Spleen (tissue), 11 donors: ENCODE measurements around the gene TINAG. TPM values are rescaled to one million over a fixed set of nuclear protein-coding genes. Genes with fewer than 3 reads are reported as not detected.

ENCODE experiments used
- DNase-seq: peaks from one replicate; pipeline ENCODE4 v3.0.0-alpha.2; 2020
- H3K27ac ChIP-seq, 8 donors: fragments of 200-600 bp; sonication (generic) in 7 of 8; 1 replicate in 4 of 8; 2 replicates in 4 of 8; pipeline versions ENCODE4 v1.5.0 to v1.8.0; 2016 to 2021; ENCODE audit warnings: inconsistent platforms in 4 of 8, mild to moderate bottlenecking in 4 of 8, moderate library complexity in 1 of 8
- H3K27me3 ChIP-seq, 7 donors: fragments of 200-600 bp; sonication (generic) in 6 of 7; replicated peaks in 1 of 7; 1 replicate in 4 of 7; 2 replicates in 3 of 7; pipeline versions ENCODE4 v1.5.0 to v1.8.0; 2016 to 2021; ENCODE audit warnings: inconsistent platforms in 3 of 7, mild to moderate bottlenecking in 1 of 7
- H3K36me3 ChIP-seq, 6 donors: fragments of 200-600 bp; sonication (generic) in 5 of 6; 1 replicate in 4 of 6; 2 replicates in 2 of 6; pipeline versions ENCODE4 v1.5.0 to v1.8.0; 2016 to 2021; ENCODE audit warnings: inconsistent platforms in 2 of 6
- H3K4me1 ChIP-seq, 6 donors: fragments of 200-600 bp; sonication (generic) in 5 of 6; 1 replicate in 3 of 6; 2 replicates in 3 of 6; pipeline versions ENCODE4 v1.5.0 to v1.8.0; 2016 to 2021; ENCODE audit warnings: inconsistent platforms in 3 of 6
- H3K4me3 ChIP-seq, 8 donors: fragments of 200-600 bp; sonication (generic) in 7 of 8; 1 replicate in 4 of 8; 2 replicates in 4 of 8; pipeline versions ENCODE4 v1.5.0 to v1.8.0; 2016 to 2021; ENCODE audit warnings: inconsistent platforms in 4 of 8, mild to moderate bottlenecking in 4 of 8, moderate library complexity in 2 of 8
- H3K9me3 ChIP-seq, 8 donors: fragments of 200-600 bp; sonication (generic) in 7 of 8; 1 replicate in 4 of 8; 2 replicates in 4 of 8; pipeline versions ENCODE4 v1.5.0 to v1.8.0; 2016 to 2021; ENCODE audit warnings: inconsistent platforms in 4 of 8
- CTCF ChIP-seq, 11 experiments: fragments of 200-600 bp in 7 of 11; fragments of 450-650 bp in 4 of 11; sonication (generic) in 4 of 11; IDR thresholded peaks in 8 of 11; conservative IDR thresholded peaks in 3 of 11; 1 replicate in 7 of 11; 2 replicates in 4 of 11; pipeline versions ENCODE4 v1.4.0 to v1.8.0; 2016 to 2021; ENCODE audit warnings: antibody characterized with exemption in 11 of 11, inconsistent platforms in 4 of 11, mild to moderate bottlenecking in 1 of 11
- POLR2A ChIP-seq, 3 donors: fragments of 450-650 bp; IDR thresholded peaks; one replicate each; pipeline ENCODE4 v1.5.1; 2017; ENCODE audit warnings: antibody characterized with exemption in 3 of 3, mild to moderate bottlenecking in 1 of 3
- POLR2AphosphoS5 ChIP-seq, 3 donors: sonication (generic); formaldehyde crosslinking; IDR thresholded peaks; one replicate each; pipeline ENCODE4 v1.5.1; 2017; ENCODE audit warnings: antibody characterized with exemption in 3 of 3
- WGBS, 5 donors: extraction: QIAGEN DNeasy Blood & Tissue Kit in 3 of 5; methylation state at CpG; one replicate each; pipeline versions ENCODE4 v1.1.5 to v1.1.7; 2013 to 2018; 5-methylcytosine and 5-hydroxymethylcytosine counted together
- intact Hi-C: fragments of 100-400 bp; cut with DNase I; formaldehyde crosslinking; loops from one replicate; pipeline ENCODE4 v1.15.0; 2023; ENCODE audit warnings: low total_unique reads
- polyA plus RNA-seq, 3 donors: library from polyadenylated mRNA; stranded (reverse); fragments of 200-250 nt; gene quantifications; one replicate each; pipeline ENCODE4 v1.2.1, GENCODE V29; 2013
- total RNA-seq, 7 donors: library from RNA; depleted of rRNA in 3 of 7; stranded (reverse); fragments of >200 nt in 3 of 7; fragmentation: NEBNext Ultra II Directional in 4 of 7; extraction: Animal tissue kit (Norgen Biotek cat#: 25700) in 4 of 7; gene quantifications; one replicate each; pipeline versions ENCODE4 v1.1.0 to v1.2.1, GENCODE V29; 2016 to 2021
- donor health status: healthy with polysubstance abuse.
- donor health status: DM: no; HTN: no; CAD: no; lungs with moderate emphysema.
- donor health status: DM: no; HTN: no; CAD: no.
- donor health status: Bipolar disorder and iron deficiency.
- donor health status: healthy.
- donor health status: DM: no; HTN: no; CAD: no.
- donor health status: DM: yes; HTN: yes; CAD: no.

Gene TINAG
- total and polyA plus RNA-seq, 10 donors: not detected

GRCh38 chr6:54286141-54286540, 22.1 kb upstream of the TINAG start:
- Histone ChIP-seq H3K9me3 (no peaks in the 10 kb centered on the region), H3K4me3 (no peak overlapping the region), H3K27ac (no peak overlapping the region), H3K27me3 (no peaks in the 10 kb centered on the region), H3K4me1 (no peaks in the 10 kb centered on the region), H3K36me3 (no peaks in the 10 kb centered on the region)
- intact Hi-C loops: no loop called here
- DNase-seq: no peak
- TF ChIP-seq POLR2A (IDR thresholded peaks at IDR 0.05): no peak
- TF ChIP-seq POLR2AphosphoS5 (IDR thresholded peaks at IDR 0.05): no peak

- H3K4me3 ChIP-seq: no peak overlapping the region
- no peak overlapping the region for H3K27ac ChIP-seq
- no peaks in the 10 kb centered on the region for H3K4me1 ChIP-seq
- WGBS, 5 donors: 85 to 90% (median 86%) methylated on average over 2 of the region's 2 CpGs
- no peak for TF ChIP-seq CTCF (IDR thresholded peaks at IDR 0.05 in 8 of 11, conservative IDR thresholded peaks at IDR 0.05 in 3 of 11)
- TF ChIP-seq POLR2AphosphoS5 (IDR thresholded peaks at IDR 0.05): no peak
- no peak for TF ChIP-seq POLR2A (IDR thresholded peaks at IDR 0.05)
- H3K36me3 ChIP-seq: no peaks in the 10 kb centered on the region
- no peaks in the 10 kb centered on the region for H3K27me3 ChIP-seq
- DNase-seq: no peak
- H3K9me3 ChIP-seq: no peaks in the 10 kb centered on the region
- intact Hi-C loops: no loop called here
These were observed 19.8 kb upstream of the TINAG start for GRCh38 chr6:54288474-54288873.

- no peaks in the 10 kb centered on the region for H3K36me3 ChIP-seq
- H3K4me1 ChIP-seq: no peaks in the 10 kb centered on the region
- WGBS, 5 donors: 79 to 88% (median 86%) methylated on average over 4 of the region's 4 CpGs
- no peak for TF ChIP-seq POLR2AphosphoS5 (IDR thresholded peaks at IDR 0.05)
- no peak for TF ChIP-seq POLR2A (IDR thresholded peaks at IDR 0.05)
- TF ChIP-seq CTCF (IDR thresholded peaks at IDR 0.05 in 8 of 11, conservative IDR thresholded peaks at IDR 0.05 in 3 of 11): no peak
- no peak for DNase-seq
- H3K4me3 ChIP-seq: no peak overlapping the region
- intact Hi-C loops: no loop called here
- H3K27me3 ChIP-seq: no peaks in the 10 kb centered on the region
- H3K27ac ChIP-seq: no peak overlapping the region
- H3K9me3 ChIP-seq: no peaks in the 10 kb centered on the region
These were observed 18.8 kb upstream of the TINAG start for GRCh38 chr6:54289426-54289825.

- no peak for DNase-seq
- TF ChIP-seq POLR2A (IDR thresholded peaks at IDR 0.05) (no peak), POLR2AphosphoS5 (IDR thresholded peaks at IDR 0.05) (no peak), CTCF (IDR thresholded peaks at IDR 0.05 in 8 of 11, conservative IDR thresholded peaks at IDR 0.05 in 3 of 11) (no peak)
- WGBS, 5 donors: 39 to 48% (median 44%) methylated on average over 2 of the region's 2 CpGs
- Histone ChIP-seq H3K27me3 (no peaks in the 10 kb centered on the region), H3K36me3 (no peaks in the 10 kb centered on the region), H3K27ac (no peak overlapping the region), H3K9me3 (peaks cover 0 to 5% (median 0%) of the 10 kb centered on the region in 8 donors), H3K4me1 (no peaks in the 10 kb centered on the region), H3K4me3 (no peak overlapping the region)
- intact Hi-C loops: no loop called here
These were observed 17.1 kb upstream of the TINAG start for GRCh38 chr6:54291146-54291545.

- no peaks in the 10 kb centered on the region for H3K36me3 ChIP-seq
- no peak for TF ChIP-seq CTCF (IDR thresholded peaks at IDR 0.05 in 8 of 11, conservative IDR thresholded peaks at IDR 0.05 in 3 of 11)
- no peak for TF ChIP-seq POLR2A (IDR thresholded peaks at IDR 0.05)
- TF ChIP-seq POLR2AphosphoS5 (IDR thresholded peaks at IDR 0.05): no peak
- H3K9me3 ChIP-seq: peaks cover 0 to 5% (median 0%) of the 10 kb centered on the region in 8 donors
- H3K4me1 ChIP-seq: no peaks in the 10 kb centered on the region
- intact Hi-C loops: no loop called here
- no peak overlapping the region for H3K4me3 ChIP-seq
- H3K27me3 ChIP-seq: no peaks in the 10 kb centered on the region
- 31 to 72% (median 60%) methylated on average over 2 of the region's 2 CpGs for WGBS, 5 donors
- DNase-seq: no peak
- H3K27ac ChIP-seq: no peak overlapping the region
These were observed 16.5 kb upstream of the TINAG start for GRCh38 chr6:54291738-54292137.
